ENCODE measurements around the gene RRAS.
A peak's percentile ranks its signal among the peaks of the same experiment; 100 is the strongest.

RRAS gene

GRCh38 chr19:49640113-49640898 lies at the start of gene RRAS:
Gene RRAS (minus strand): TSS chr19:49640143. CDS start chr19:49640098, 45 bp downstream.
- DNase-seq (ENCODE audit: low read depth, low spot score): peak; percentile 100

GRCh38 chr19:49689133-49690078 lies 49.5 kb upstream of the RRAS start, which contains the start of gene ADM5:
Gene ADM5 (plus strand): TSS chr19:49689594. CDS start chr19:49689838, 244 bp downstream.
- no peak for DNase-seq (ENCODE audit: low read depth, low spot score)

GRCh38 chr19:49688531-49689132 lies 48.7 kb upstream of the RRAS start:
- no peak for DNase-seq (ENCODE audit: low read depth, low spot score)

- DNase-seq (ENCODE audit: low read depth, low spot score): no peak
Measured at GRCh38 chr19:49687566-49688316, 47.8 kb upstream of the RRAS start.

- no peak for DNase-seq (ENCODE audit: low read depth, low spot score)
Measured at GRCh38 chr19:49687150-49687549, 47.2 kb upstream of the RRAS start.

- DNase-seq (ENCODE audit: low read depth, low spot score): no peak
Measured at GRCh38 chr19:49686503-49687088, 46.7 kb upstream of the RRAS start.

GRCh38 chr19:49685845-49686332 lies 45.9 kb upstream of the RRAS start:
- no peak for DNase-seq (ENCODE audit: low read depth, low spot score)

GRCh38 chr19:49684983-49685553 lies 45.1 kb upstream of the RRAS start:
- DNase-seq (ENCODE audit: low read depth, low spot score): no peak

- no peak for DNase-seq (ENCODE audit: low read depth, low spot score)
Measured at GRCh38 chr19:49684251-49684982, 44.5 kb upstream of the RRAS start.

GRCh38 chr19:49683814-49684250 lies 43.9 kb upstream of the RRAS start:
- DNase-seq (ENCODE audit: low read depth, low spot score): no peak

GRCh38 chr19:49682274-49682673 lies 42.3 kb upstream of the RRAS start:
- no peak for DNase-seq (ENCODE audit: low read depth, low spot score)

- DNase-seq (ENCODE audit: low read depth, low spot score): no peak
Measured at GRCh38 chr19:49681830-49682229, 41.9 kb upstream of the RRAS start.

GRCh38 chr19:49680421-49681351 lies 40.7 kb upstream of the RRAS start:
- DNase-seq (ENCODE audit: low read depth, low spot score): peak; percentile 86

- DNase-seq (ENCODE audit: low read depth, low spot score): no peak
Measured at GRCh38 chr19:49679771-49680413, 39.9 kb upstream of the RRAS start.

- no peak for DNase-seq (ENCODE audit: low read depth, low spot score)
Measured at GRCh38 chr19:49678985-49679770, 39.2 kb upstream of the RRAS start.

- DNase-seq (ENCODE audit: low read depth, low spot score): peak; percentile 71
Measured at GRCh38 chr19:49677901-49678674, 38.1 kb upstream of the RRAS start.
